HG03575 (cell line): ENCODE data around the gene ZFP37.
A peak's percentile ranks its signal among the peaks of the same experiment; 100 is the strongest.
"Not testable (repeated sequence)": the region's sequence is repeated elsewhere in the genome, so short reads cannot be mapped to it uniquely, and the experiment has no call there.

Source experiments
- ATAC-seq: cut with Tn5 transposase; IDR thresholded peaks from one replicate; pipeline ENCODE4 v1.9.1; 2021; ENCODE audit not compliant: unreplicated experiment, insufficient number of reproducible peaks, low FRiP score; ENCODE audit errors: extremely low read depth

Gene ZFP37

DNA sequence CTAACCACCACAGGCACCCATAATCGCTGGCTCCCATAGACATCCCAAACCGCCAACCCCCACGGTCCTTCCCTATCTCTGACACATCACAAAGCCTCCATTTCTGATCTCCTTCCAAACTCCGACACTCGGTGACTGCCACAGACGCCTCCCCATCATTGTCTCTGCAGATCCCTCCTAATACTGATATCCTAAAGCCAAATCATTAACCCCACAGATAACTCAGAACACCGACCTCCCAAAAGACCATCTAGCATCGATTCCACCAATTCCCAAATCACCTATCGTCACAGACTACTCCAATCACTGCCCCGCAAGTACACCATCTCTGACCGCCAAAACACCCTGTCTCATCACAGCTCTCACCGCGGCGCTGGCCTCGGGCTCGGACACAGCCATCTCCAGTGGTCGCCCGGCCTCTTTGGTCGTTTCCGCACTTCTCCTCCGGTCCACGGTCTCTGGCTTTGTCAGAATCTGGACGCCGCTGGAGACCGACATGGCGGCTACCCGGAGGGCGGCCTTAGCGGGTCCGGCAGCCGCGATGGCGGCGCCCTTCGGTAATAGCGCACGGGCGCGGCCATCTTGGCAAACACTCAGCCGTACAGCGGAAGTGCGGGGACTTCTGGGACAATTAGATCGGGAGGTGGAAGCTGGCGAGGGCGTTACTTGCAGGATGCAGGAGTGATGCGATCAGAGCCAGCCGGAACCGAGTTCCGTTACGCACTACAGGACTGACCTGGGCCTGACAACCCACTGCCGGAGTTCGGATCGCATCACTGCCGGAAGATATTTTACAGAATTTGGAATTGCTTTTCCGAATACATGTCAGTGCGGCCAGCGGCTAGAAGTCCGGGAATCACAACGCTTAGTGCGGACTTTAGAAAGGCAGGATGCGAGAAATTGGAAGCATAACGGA lies at the start of gene ZFP37:
TSS of gene ZFP37 (minus strand) at position 534 of the 916 bp plus-strand sequence. CDS start at position 498, 36 bp downstream.
- peak; percentile 80 for ATAC-seq

DNA sequence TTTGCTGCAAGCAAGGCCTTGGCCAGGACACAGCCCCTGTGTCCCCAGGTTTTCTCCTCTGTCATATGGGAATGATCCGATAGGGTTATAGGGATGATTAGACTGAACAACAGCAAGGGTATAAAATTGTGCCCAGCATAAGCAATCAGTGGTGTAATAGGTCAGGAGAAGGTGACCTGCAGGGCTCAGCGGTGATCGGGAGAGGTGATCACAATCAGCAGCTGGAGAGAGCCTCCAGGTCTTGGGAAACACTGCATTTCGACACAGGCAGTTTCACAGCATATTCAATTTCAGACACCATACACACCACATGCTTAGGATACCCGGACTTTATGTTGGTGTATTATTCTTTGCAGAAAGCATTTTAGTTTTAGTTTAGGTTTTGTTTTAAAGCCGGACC lies 48.8 kb upstream of the ZFP37 start:
- ATAC-seq, result not testable (repeated sequence)

DNA sequence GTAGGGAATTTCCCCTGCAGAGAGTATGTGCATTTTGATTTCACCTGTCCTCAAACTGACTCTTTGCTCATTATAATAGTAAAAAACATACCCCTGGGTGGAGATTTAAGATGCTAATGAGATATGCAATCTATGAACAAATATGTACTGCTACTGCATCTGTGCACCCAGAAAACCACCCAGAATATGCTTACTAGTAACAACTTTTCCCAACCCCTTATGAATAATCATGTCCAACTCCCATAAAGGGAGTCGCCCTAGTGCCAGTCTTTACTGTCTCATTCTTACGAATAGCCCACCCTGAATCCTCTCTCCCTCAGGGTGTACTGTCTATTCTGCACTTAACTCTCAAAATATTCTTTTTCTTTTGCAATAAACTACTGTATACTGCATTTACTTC lies 39.0 kb upstream of the ZFP37 start:
- ATAC-seq, result no peak

DNA sequence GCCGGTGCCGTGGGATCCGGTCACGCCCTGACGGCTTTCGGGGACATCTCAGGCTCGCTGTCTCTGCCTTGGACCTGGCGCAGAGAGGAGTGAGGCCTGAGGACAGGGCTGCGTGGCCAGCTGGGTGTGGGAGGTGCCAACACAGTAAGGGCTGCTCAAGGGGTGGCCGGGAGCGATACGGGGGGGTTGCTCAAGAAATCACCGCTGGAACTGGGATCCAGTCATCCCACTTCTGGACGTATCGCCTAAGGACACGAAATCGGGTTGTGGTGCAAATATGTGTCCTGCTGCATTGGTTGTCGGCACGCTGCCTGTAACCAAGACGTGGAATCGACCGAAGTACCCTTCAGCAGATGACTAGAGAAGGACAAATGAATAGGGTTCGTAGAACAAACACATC lies 33.4 kb upstream of the ZFP37 start:
- not testable (repeated sequence) for ATAC-seq

DNA sequence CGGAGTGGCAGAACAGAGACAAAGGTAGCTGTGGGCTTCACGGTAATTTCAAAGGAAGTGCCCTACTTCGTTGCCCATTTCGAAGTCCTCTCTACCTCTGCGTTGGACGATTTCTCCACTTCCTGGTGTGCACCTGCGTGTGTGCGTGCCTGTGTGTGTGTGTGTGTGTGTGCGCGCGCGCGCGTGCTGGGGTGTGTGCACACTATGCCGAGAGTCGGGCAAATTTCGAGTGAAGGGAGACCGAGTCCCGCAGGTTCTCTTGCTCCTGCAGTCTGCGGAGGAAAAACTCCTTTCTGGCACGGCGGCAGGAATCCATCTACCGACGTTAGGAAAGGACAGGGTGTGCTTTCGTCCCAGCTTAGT lies 32.6 kb upstream of the ZFP37 start:
- ATAC-seq, result not testable (repeated sequence)

DNA sequence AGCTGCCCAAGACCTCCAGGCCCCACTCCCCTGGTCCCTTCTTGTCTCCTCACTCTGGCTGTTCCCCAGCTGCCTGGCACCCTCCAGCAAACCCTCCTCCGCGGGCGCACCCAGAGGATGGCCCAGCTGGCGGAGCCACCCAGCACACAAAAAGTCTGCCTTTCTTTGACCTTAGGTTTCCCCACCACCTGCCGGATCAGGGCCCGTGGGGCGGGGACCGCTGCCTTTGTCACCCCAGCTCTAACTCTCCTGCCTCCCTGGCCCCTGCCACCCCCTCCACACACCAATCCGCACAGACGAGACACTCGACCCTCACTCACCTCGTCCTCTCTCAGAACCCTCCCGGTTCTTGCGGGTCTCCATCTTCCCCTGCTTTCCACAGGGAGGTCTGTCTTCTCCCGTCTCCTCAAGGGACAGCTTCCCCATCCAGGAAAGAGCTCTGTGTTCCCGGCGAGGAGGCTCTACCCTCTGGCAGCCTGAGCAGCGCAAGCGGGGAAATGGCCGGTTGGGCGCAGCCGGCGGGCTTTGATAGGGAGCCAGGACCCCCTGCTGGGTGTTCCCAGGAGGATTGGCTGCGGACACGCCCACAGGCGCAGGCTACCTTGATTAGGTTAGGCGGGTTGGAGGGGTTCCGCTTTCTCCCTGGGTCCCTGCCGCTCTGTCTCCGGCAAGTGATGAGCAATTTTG lies 32.1 kb upstream of the ZFP37 start:
- not testable (repeated sequence) for ATAC-seq

DNA sequence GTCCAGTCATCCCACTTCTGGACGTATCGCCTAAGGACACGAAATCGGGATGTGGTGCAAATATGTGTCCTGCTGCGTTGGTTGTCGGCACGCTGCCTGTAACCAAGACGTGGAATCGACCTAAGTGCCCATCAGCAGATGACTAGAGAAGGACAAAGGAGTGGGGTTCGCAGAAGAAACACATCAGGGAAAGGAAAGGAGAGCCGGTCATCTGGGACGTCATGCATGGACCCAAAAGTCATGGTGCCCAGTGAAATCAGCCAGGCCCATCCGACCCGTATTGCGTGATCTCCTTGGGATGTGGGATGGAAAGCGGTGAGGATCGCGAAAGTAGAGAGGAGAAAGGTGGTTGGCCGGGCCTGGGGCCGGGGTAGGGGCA lies 6.4 kb upstream of the ZFP37 start:
- ATAC-seq, result not testable (repeated sequence)

DNA sequence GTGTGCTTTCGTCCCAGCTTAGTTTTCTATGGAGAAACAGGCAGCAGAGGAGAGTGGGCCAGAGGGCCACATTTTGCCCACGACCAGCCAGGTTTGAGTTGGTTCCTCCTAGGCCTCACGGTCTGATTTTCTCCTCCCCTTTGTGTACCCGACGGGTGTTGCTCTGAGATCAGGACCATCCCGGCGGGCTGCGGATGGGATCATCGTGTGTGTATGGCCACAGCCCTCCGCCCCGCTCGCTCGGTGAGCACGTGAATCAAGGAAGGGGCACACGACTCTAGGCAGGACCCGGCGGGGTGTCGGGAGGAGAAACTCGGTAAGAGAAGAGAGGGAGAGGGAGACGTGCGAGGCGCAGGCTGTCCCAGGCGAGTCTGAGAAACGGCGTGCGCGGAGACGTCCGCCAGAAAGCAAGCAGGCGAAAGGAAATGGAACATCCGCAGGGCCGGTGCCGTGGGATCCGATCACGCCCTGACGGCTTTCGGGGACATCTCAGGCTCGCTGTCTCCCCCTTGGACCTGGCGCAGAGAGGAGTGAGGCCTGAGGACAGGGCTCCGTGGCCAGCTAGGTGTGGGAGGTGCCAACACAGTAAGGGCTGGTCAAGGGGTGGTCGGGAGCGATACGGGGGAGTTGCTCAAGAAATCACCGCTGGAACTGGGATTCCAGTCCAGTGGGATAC lies 5.9 kb upstream of the ZFP37 start:
- ATAC-seq, result not testable (repeated sequence)

DNA sequence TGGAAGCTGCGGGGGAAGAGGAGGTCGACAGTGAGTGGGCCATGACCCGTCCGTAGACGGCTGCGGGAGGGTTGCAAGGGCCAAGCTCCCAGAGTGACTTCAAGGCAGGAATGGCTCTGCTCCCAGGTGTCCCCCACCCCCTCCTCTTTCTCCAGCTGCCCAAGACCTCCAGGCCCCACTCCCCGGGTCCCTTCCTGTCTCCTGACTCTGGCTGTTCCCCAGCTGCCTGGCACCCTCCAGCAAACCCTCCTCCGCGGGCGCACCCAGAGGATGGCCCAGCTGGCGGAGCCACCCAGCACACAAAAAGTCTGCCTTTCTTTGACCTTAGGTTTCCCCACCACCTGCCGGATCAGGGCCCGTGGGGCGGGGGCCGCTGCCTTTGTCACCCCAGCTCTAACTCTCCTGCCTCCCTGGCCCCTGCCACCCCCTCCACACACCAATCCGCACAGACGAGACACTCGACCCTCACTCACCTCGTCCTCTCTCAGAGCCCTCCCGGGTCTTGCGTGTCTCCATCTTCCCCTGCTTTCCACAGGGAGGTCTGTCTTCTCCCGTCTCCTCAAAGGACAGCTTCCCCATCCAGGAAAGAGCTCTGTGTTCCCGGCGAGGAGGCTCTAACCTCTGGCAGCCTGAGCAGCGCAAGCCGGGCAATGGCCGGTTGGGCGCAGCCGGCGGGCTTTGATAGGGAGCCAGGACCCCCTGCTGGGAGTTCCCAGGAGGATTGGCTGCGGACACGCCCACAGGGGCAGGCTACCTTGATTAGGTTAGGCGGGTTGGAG lies 4.7 kb upstream of the ZFP37 start:
- ATAC-seq, result not testable (repeated sequence)

DNA sequence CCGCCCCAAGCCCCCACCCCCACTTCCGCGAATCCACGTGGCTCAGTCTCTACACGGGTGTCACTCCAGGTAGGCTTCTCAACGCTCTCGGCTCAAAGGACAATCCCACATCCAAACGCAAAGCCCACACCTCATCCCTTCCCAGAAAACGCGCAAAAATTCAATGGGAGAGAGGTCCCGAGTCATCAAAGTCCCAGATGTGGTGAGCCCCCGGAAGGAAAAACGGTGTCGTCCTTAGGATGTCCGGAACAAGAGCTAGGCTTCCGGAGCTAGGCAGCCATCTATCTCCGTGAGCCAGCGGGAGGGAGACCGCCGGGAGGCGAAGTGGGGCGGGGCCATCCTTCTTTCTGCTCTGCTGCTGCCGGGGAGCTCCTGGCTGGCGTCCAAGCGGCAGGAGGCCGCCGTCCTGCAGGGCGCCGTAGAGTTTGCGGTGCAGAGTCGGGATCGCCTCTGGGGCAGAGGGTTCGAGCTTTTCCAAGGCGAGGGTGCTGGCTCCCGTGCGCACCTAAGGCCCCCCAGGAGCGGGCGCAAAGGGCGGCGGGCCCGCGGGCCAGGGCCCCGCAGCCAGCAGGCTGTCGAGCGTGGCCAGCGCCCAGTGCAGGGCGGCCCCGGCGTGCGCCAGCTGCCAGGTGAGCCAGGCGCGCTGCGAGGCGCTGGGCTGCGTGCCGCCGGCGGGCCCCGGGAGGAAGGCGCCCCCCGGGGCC lies 3.2 kb upstream of the ZFP37 start:
- not testable (repeated sequence) for ATAC-seq

DNA sequence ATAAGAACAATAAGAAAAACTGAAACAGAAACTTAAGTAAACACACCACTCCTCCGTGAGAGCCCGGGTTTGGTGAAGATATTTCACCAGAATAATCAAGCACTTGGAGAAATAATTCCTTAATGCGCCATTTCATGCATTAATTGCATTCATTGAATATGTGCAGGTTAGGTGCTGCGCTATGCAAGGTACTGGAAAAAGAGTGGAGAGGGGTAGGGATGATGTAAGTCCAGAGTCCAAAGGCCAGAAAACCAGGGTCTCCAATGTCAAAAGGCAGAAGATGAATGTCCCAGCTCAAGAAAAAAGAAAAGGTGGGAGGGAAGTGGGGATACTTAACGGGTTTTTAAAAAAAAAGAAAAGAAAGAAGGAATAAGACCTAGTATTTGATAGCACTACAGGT lies 669 bp upstream of the ZFP37 start:
- ATAC-seq, result no peak

DNA sequence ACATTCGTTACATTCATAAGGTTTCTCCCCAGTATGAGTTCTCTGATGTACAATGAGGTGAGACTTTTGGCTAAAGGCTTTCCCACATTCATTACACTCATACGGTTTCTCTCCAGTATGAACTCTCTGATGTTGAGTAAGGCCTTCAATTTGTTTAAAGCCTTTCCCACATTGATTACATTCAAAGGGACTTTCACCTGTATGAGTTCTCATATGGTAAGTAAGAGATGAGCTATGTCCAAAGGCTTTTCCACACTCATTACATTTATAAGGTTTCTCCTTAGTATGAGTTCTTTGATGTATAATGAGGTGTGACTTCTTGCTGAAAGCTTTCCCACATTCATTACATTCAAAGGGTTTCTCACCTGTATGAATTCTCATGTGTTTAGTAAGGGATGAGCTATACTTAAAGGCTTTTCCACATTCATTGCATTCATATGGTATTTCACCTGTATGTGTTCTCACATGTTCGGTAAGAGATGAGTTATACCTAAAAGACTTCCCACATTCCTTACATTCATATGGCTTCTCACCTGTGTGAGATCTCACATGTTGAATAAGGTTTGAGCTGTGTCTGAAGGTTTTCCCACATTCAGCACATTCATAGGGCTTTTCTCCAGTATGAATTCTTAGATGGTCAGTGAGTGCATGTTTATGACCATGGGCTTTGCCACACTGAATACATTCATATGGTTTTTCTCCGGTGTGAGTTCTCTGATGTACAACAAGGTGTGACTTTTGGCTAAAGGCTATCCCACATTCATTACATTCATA lies 13.5 kb downstream of the ZFP37 start:
- no peak for ATAC-seq

DNA sequence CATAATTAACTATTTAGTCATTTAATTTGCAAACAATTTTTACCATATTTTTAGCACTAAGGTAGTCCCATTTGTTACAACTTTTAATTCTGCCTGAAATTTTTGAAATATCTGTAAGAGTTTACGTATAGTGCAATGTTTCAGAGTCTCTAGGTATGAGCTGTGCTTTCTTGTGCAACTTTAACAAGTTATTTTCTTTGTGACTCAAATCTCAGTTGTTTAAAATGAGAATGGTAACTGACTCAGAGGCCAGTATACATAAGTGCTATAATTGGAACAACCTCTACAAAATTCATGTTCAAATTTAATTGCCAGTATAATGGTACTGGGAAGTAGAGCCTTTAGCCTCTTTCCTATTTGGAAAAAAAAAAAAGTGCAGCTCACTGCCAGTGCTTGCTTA lies 30.3 kb downstream of the ZFP37 start:
- no peak for ATAC-seq

DNA sequence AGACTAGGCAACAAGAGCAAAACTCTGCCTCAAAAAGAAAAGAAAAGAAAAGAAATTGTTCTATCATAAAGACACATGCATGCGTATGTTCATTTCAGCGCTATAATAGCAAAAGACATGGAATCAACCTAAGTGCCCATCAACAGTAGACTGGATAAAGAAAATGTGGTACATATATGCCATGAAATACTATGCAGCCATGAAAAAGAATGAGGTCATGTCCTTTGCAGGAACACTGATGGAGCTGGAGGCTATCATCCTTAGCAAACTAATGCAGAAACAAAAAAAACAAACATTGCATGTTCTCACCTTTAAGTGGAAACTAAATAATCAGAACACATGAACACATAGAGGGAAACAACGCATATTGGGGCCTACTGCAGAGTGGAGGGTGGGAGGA lies 38.3 kb downstream of the ZFP37 start:
- ATAC-seq, result no peak

DNA sequence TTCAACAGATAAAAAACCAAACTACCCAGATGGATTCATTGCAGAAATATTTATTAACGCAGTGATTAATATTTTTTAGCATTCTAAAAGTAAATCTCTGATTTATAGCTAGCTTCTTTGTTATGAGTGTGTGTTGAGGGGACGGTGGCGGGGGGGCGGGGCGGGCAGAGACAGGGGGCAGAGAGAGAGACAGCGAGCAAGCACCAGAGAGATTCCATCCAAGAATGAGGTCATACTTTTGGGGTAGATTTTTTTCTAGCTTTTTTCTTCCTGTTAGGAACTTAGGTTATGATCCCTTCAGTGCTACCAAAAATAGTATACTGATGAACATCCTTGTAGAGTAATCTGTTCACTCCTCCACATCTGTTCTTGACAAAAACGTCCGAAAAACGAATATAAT lies 44.0 kb downstream of the ZFP37 start:
- no peak for ATAC-seq

DNA sequence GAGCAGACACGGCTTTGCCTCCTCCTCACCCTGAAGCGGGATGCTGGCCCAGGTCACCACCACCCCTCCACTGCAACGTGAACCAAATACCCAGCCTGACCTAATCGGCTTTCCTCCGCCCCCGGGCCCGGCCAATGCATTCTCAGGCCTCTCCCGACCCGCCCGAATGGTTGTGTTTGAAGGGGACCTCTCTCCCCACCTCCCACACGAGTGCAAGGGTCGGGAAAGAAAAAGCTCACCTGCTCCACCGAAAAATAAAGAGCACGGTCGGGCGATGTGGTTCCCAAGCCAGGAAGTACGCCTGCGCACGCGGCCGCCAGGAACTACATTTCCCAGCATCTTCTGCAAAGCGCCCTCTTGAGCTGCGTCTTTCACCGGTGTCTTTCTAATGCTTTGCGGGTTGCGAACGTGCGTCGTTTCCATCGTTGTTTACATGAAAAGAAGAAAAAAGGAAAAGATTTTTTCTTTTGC lies 44.6 kb downstream of the ZFP37 start, which contains the start of gene ZNF883:
TSS of gene ZNF883 (minus strand) at position 282 of the 471 bp plus-strand sequence.
- ATAC-seq, result no peak

DNA sequence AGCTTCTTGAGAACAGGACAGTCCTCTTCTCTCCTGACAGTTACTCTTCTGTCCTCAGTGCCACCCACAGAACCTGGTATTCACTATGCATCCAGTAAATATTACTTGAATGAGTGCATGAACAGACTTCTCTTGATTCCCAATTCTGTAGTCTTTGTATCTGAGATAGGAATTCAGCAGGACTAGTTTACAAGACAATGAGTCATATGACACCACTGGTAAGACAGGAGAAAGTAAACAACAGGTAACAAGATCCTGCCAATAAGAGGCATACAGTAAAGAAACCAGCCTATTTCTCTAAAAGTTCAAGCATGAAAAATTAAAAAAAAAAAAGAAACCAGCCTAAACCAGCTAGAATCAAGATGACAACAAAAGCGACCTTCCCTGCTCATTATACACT lies 50.7 kb downstream of the ZFP37 start:
- ATAC-seq, result no peak
